Spleen (tissue), 7 donors: ENCODE data around the gene ZNF385B.

Experiments
- CTCF ChIP-seq, 11 experiments: fragments of 200-600 bp in 7 of 11; fragments of 450-650 bp in 4 of 11; sonication (generic) in 4 of 11; IDR thresholded peaks in 8 of 11; conservative IDR thresholded peaks in 3 of 11; 1 replicate in 7 of 11; 2 replicates in 4 of 11; pipeline versions ENCODE4 v1.4.0 to v1.8.0; 2016 to 2021; ENCODE audit warnings: antibody characterized with exemption in 11 of 11, inconsistent platforms in 4 of 11, mild to moderate bottlenecking in 1 of 11
- POLR2A ChIP-seq, 3 donors: fragments of 450-650 bp; IDR thresholded peaks; one replicate each; pipeline ENCODE4 v1.5.1; 2017; ENCODE audit warnings: antibody characterized with exemption in 3 of 3, mild to moderate bottlenecking in 1 of 3
- POLR2AphosphoS5 ChIP-seq, 3 donors: sonication (generic); formaldehyde crosslinking; IDR thresholded peaks; one replicate each; pipeline ENCODE4 v1.5.1; 2017; ENCODE audit warnings: antibody characterized with exemption in 3 of 3
- donor health status: DM: no; HTN: no; CAD: no; lungs with moderate emphysema.
- donor health status: DM: no; HTN: no; CAD: no.
- donor health status: DM: no; HTN: no; CAD: no.

DNA sequence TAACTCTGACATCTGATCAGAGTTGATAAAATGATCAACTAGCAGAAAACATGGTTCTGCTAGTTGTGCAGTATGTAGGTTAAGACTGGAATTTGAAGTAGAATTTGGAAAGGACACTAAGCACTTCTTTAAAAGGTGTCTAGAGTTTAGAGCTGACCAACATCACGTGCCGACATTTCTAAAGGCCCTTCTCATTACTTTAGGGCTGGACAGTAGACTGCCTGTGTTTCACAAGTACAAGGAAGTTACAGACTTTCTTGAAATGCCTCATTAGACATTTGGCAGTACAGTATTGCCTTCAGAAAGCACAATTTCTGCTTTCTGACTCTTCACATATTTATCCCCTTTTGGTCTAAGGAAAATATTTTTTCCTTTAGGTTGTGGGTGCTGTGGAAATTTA lies 255.3 kb downstream of the ZNF385B start:
- TF ChIP-seq CTCF (IDR thresholded peaks at IDR 0.05 in 8 of 11, conservative IDR thresholded peaks at IDR 0.05 in 3 of 11) (no peak), POLR2A (IDR thresholded peaks at IDR 0.05) (no peak), POLR2AphosphoS5 (IDR thresholded peaks at IDR 0.05) (no peak)
